ENCODE data around the gene RALGAPA2.
A peak's percentile ranks its signal among the peaks of the same experiment; 100 is the strongest.

RALGAPA2 gene

GRCh38 chr20:20456741-20457140 lies 255.7 kb downstream of the RALGAPA2 start:
- DNase-seq, result no peak

GRCh38 chr20:20455926-20456325 lies 256.5 kb downstream of the RALGAPA2 start:
- peak in 1 of 3 experiments; percentile 62 for DNase-seq

- peak in 1 of 3 experiments; percentile 63 for DNase-seq
Observed at GRCh38 chr20:20454850-20455627, 257.4 kb downstream of the RALGAPA2 start.

DNA sequence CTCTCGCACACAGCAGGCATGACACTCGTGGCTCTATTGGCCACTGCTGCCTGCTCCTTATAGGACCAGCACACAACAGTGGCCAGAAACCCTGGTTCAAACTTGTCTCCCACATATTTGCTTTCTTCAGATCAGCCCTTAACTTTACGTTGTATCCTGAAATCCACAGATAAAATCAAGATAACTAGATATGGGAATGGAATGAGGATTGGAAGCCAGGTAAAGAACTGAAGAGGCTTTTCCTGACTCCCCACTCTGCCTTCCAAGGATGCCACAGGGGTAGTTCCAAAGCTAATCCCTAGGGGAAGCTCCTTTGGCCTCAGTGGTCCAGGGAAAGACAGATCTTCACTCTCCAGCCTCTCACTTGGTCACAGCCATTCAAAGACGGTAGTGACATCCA lies 258.1 kb downstream of the RALGAPA2 start:
- no peak for DNase-seq

DNA sequence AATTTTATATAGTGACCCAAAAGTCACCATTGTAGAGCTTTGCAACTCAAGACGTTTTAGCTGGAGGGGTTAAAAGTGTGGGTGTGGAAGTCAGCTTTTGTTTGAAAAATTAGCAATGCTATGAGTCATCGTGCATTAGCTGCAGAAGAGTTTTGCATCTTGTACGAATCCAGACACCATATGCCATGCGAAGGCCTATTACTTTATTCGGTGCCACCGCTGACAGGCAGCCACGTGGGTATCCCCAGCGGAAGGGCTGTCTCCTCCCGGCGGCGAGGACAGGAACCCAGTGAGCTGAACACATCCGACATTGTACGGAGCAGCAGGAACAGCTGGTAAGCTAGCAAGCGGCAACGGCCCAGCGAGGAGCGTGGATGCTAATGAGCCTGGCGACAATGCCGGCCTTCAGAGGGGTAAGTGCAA lies 260.2 kb downstream of the RALGAPA2 start:
- peak; percentile 68 to 88 (median 70) for DNase-seq

DNA sequence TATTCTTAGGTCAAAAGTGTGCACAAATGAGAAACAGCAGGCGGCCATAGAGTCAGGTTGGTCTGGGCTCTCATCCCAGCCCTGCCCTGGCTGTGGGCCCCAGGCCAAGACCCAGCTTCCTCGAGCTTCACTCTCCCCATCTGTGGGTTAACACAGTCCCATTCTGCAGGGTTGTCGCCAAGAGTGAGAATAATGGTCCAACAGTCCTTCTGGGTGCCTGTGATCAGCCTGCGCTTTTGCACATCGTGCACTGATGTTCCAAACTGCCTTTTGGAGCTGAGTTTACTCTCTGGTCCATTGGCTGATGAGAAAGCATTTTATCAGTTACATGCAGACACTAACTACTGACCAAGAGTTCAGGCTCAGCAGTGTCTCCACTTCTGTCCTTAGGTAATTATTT lies 261.9 kb downstream of the RALGAPA2 start:
- DNase-seq, result no peak

GRCh38 chr20:20448881-20449280 lies 263.6 kb downstream of the RALGAPA2 start:
- DNase-seq, result peak in 2 of 3 experiments; percentile 36 to 74

DNA sequence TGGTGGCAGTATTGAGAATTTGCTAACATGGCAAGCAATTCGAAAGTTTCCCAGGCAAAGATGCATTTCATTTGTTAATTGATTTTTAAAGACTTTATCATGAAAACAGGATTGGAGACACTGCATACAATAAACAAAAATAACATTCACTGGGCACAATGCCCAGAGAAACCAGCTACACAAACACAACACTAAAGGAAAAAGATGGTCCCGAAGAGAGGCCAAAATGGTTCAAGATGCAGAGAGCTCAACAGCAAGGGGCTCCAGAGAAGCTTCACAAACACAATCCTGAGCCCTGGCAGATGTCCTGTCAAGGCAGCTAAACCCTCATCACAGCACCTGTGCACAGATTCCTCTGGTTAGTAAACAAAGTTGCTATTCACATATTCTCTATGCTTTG lies 265.2 kb downstream of the RALGAPA2 start:
- no peak for DNase-seq

DNA sequence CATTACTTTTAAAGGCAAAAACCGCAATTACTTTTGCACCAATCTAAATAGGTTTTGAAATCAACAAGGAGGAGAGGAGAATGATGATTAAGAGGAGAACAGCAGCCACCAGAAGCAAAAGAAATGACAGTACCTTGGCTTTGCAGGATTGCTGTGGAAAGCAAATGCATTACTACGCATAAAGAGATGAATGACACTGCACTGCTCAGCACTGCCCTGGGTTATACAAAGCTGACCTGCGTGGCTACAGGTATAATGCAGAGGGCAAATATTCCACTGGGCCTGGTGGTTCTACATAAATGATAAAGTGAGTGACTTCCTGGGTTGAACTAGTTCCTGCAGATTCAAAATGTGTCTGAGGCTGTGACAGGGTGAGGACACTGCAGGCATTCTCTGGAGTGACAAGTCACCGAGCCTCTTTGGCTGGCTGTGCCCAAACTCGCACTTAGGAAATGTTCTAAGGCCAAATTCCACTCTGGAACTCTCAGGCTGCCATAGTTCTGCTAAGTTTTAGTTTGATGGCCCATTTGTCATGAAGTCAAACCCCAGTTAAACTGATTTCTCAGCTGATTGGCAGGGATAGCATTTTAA lies 265.9 kb downstream of the RALGAPA2 start:
- no peak for DNase-seq

- DNase-seq, result no peak
Observed at GRCh38 chr20:20446001-20446400, 266.4 kb downstream of the RALGAPA2 start.

GRCh38 chr20:20443504-20443903 lies 268.9 kb downstream of the RALGAPA2 start:
- peak in 1 of 3 experiments; percentile 38 for DNase-seq

DNA sequence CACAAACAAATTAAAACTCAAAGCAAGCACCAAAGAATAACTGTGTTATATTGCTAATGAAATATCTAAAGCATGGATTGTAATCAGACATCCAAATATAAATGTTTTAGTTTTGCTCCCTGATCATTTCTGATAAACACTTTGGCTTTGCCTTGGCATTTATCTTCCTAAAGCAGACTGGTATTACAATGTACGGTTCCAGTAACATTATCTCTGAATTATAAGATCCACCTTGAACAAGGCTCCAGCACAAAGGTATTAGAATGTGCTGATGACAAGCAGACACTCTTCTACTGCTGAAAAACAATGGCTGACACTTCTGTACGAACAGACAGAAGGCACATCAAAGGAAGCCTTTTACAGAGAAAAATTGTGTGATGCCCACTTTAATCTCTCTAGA lies 270.0 kb downstream of the RALGAPA2 start:
- DNase-seq, result no peak

DNA sequence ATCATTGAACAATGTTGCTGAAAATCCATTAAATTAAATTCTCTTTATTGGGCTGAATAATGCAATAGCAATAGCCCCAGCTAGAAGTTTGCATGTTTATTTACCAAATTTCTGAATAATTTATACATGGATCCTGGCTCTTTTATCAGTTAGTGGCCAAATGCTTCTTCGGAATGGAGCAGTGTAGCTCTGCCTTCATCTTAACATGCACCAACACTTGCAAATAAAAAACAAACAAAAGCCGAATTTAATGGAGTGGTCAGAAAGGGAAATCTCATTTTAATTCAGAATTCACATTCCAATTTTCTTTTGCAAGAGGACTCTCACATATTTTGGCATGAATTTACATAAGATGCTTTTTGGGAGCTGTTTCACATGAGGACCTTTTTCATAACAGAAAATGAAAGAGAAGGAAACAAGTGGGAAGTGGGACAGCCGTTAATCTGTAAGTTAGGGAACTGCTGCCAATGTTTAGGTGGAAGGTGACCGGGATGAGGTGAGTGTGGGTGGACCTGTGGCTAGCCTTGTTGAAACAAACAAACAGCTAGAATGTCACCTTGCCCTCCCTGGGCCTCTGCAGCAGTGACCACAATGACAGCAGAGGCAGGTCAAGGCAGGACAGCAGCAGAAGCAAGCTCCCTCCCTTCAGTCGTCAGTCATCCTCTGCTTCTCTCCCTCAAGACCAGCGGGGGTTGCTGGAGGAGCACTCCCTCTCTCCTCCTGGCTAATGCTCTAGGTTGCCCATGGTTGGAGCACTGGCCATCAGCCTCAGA lies 271.4 kb downstream of the RALGAPA2 start:
- peak in 2 of 3 experiments; percentile 27 to 69 for DNase-seq

DNA sequence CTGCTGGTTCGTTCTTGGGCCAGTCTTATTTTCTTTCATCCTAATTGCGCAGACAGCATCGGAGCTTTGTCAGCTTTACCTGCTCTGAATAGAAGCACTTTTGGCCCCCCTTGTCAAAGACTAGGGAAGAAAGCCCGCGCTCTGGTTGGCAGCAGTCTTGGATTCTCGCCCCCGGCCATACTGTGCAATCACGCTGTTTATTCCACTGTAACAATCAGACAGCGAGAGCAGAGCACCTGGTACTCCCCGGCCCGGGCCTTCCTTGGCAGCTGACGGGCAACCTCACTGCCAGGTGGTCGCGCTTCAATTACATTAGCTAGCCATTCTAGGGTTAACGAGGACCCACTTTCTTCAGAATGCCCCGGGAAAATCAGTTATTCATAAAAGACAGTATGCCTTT lies 272.0 kb downstream of the RALGAPA2 start:
- DNase-seq, result peak; percentile 27 to 95 (median 81)

- peak in 2 of 3 experiments; percentile 64 to 85 for DNase-seq
Observed at GRCh38 chr20:20439602-20440190, 272.7 kb downstream of the RALGAPA2 start.

- no peak for DNase-seq
Observed at GRCh38 chr20:20437314-20437713, 275.1 kb downstream of the RALGAPA2 start.

DNA sequence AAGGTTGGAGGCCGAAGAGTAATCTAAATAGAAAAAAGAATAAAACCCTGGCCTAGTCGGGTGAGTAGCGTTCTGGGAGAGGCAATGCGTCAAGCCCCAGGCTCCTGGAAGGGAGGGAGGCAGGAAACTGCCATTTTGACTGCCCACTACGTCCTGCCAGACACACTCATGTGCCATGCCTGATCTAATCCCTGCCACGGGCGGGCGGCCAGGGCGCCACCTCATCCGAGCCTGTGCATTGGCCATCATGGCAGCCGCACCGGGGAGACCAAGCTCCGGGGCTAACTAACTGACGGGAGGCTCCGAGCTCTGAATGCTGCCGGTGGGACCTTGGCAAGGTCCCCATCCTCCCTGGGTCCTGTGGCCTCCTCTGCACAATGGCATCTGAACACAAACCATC lies 275.8 kb downstream of the RALGAPA2 start:
- DNase-seq, result no peak

DNA sequence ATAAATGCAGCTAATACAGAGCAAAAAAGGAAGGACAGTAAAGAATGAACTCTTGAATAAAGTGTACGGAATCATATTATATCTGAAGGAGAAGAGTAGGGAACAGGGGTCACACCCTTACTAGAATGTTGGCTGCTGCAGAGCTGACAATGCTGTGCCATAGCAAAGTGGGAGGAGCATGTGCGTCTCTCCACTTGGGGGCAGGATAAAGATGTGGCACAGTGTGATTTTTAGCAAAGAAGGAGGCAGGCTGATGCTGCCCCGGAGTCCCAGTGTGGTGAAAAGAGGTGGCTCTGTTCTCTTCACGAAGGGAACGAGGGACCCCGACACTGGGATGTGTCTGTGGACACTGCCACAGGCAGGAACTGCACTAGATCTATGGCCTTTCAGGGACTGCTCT lies 277.0 kb downstream of the RALGAPA2 start:
- DNase-seq, result peak in 1 of 3 experiments; percentile 14

GRCh38 chr20:20432618-20433286 lies 279.7 kb downstream of the RALGAPA2 start:
- no peak for DNase-seq

- DNase-seq, result no peak
Observed at GRCh38 chr20:20430066-20430465, 282.4 kb downstream of the RALGAPA2 start.

GRCh38 chr20:20428067-20428466 lies 284.4 kb downstream of the RALGAPA2 start:
- no peak for DNase-seq

- no peak for DNase-seq
Observed at GRCh38 chr20:20427227-20427864, 285.1 kb downstream of the RALGAPA2 start.
